Heart right ventricle (tissue), 16 donors: Measurements from ENCODE around the gene CDH23. TPM values are rescaled to one million over a fixed set of nuclear protein-coding genes. Genes with fewer than 3 reads are reported as not detected.

Experiments
- ATAC-seq, 8 donors: fragments of 200-7000 bp; cut with Tn5 transposase; one replicate each; pipeline ENCODE4 v1.9.1; 2020; ENCODE audit warnings: mild to moderate bottlenecking in 8 of 8, moderate library complexity in 8 of 8, moderate number of reproducible peaks in 1 of 8
- DNase-seq, 2 donors: peaks; one replicate each; pipeline ENCODE4 v3.0.0-alpha.2; 2020
- H3K27ac ChIP-seq, 10 donors: fragments of 200-600 bp; sonication (generic) in 2 of 10; one replicate each; pipeline versions ENCODE4 v1.5.0 to v1.8.0; 2020 to 2022; ENCODE audit warnings: mild to moderate bottlenecking in 3 of 10
- H3K27me3 ChIP-seq, 7 donors: fragments of 200-600 bp; one replicate each; pipeline ENCODE4 v1.8.0; 2021 to 2022; ENCODE audit warnings: mild to moderate bottlenecking in 2 of 7
- H3K36me3 ChIP-seq, 9 donors: fragments of 200-600 bp; sonication (generic) in 1 of 9; one replicate each; pipeline versions ENCODE4 v1.5.0 to v1.8.0; 2020 to 2022; ENCODE audit warnings: mild to moderate bottlenecking in 2 of 9
- H3K4me1 ChIP-seq, 9 donors: fragments of 200-600 bp; sonication (generic) in 1 of 9; one replicate each; pipeline versions ENCODE4 v1.5.0 to v1.8.0; 2020 to 2022; ENCODE audit warnings: mild to moderate bottlenecking in 4 of 9
- H3K4me3 ChIP-seq, 10 donors: fragments of 200-600 bp; sonication (generic) in 2 of 10; one replicate each; pipeline versions ENCODE4 v1.5.0 to v1.8.0; 2020 to 2022; ENCODE audit warnings: mild to moderate bottlenecking in 7 of 10, moderate library complexity in 2 of 10
- H3K9me3 ChIP-seq, 11 donors: fragments of 200-600 bp in 10 of 11; sonication (generic) in 2 of 11; one replicate each; pipeline versions ENCODE4 v1.5.0 to v1.8.0; 2013 to 2022; ENCODE audit warnings: mild to moderate bottlenecking in 2 of 11, control low read depth in 1 of 11, moderate library complexity in 1 of 11
- CTCF ChIP-seq, 9 donors: fragments of 200-600 bp; sonication (generic) in 2 of 9; IDR thresholded peaks; one replicate each; pipeline versions ENCODE4 v1.5.0 to v1.8.0; 2021 to 2022; ENCODE audit warnings: antibody characterized with exemption in 9 of 9, mild to moderate bottlenecking in 5 of 9, moderate library complexity in 1 of 9
- WGBS, 2 donors: extraction: QIAGEN DNeasy Blood & Tissue Kit; methylation state at CpG; one replicate each; pipeline ENCODE4 v1.1.7; 2013; ENCODE audit warnings: inconsistent platforms in 1 of 2; 5-methylcytosine and 5-hydroxymethylcytosine counted together
- intact Hi-C, 10 donors: fragments of 100-400 bp; cut with DNase I; formaldehyde crosslinking; loops; one replicate each; pipeline versions ENCODE4 v1.11.1 to v1.14.2; 2022
- polyA plus RNA-seq, 2 donors: library from polyadenylated mRNA; stranded (reverse); fragments of 200-250 nt; gene quantifications; one replicate each; pipeline ENCODE4 v1.2.3, GENCODE V29; 2013
- total RNA-seq, 10 donors: library from RNA; stranded (reverse); fragmentation: NEBNext Ultra II Directional in 3 of 10; extraction: Animal tissue kit (Norgen Biotek cat#: 25700) in 3 of 10; gene quantifications; one replicate each; pipeline versions ENCODE4 v1.2.1 to v1.2.4, GENCODE V29; 2021 to 2023
- donor health status: Arrhythmogenic right ventricular cardiomyopathy.
- donor health status: ischemic (EF 13 %, LVEDD 7.1; RV severe dilation, severe dysfunction).
- donor health status: healthy with polysubstance abuse.
- donor health status: DM: no; HTN: yes; CAD: no.
- donor health status: DM: no; HTN: no; CAD: no.
- donor health status: ischemic (EF 25% LVEDD 6.9; RV normal size, moderate dysfunction).
- donor health status: ischemic (EF 25% LVEDD 5.7; RV mildly dilated, moderate dysfunction).
- donor health status: healthy.
- donor health status: DM: yes; HTN: yes; CAD: no.
- donor health status: Ischemic cardiomyopathy.
- donor health status: ischemic (EF 35%, LVEDD 5.7; RV mildly dilated, moderate dysfunction).
- donor health status: nonischemic (EF 11% LVEDD 7.7; RV severe dilation, severe dysfunction).
- donor health status: DM: yes; HTN: yes; CAD: no.
- donor health status: PGD.
- donor health status: ischemic (EF 29% LVEDD 5.4; RV normal size, mild dysfunction).
- donor health status: nonischemic (EF 23%, LVEDD 6.1; RV moderate dilation, normal function).

Gene CDH23
- total and polyA plus RNA-seq, 12 donors: 1.1 to 7.7 (median 4.6) TPM

DNA sequence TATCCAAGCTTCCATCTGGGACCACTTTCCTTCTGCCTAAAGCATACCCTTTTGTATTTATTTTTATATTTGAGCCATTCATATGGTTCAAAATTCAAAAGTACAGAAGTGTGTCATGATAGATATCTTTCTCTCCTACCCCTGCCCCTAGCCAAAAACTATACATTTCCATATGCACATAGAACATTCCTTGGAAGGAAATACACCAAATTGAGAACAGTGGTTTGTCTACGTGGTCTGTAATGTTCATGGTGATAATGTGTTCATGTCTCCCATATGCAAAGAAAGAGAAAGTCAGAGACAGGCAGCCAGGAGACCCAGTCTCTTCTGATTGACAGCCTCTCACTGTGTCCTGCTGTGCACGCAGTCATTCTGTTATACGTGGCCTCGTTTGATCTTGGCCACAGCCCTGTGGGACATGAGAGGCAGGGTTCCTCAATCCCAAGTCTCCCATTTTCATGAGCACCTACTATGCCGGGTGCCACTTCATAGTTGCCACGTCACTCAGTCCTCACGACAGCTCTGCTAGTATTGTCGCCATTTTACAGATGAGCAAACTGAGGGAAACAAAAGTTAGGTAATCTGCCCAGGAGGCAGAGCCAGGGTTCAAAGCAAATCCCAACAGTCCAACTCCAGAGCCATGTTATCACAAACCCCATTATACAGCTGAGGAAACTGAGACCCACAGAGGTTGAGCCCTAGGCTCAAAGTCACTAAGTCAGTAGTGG lies 8.0 kb upstream of the CDH23 start:
- intact Hi-C loops: loop anchor here in 4 of 10 donors (2.0 to 10.0 kb wide), 4 partner anchors 42 to 506 kb away; no protein-coding TSS in a partner anchor
- Histone ChIP-seq H3K27me3 (peaks cover 0 to 21% (median 0%) of the 10 kb centered on the region in 7 donors), H3K4me3 (no peak overlapping the region), H3K9me3 (no peaks in the 10 kb centered on the region), H3K27ac (no peak overlapping the region), H3K4me1 (peaks cover 0 to 5% (median 0%) of the 10 kb centered on the region in 9 donors), H3K36me3 (no peaks in the 10 kb centered on the region)
- 77 to 79% methylated on average over 8 of the region's 8 CpGs for WGBS, 2 donors
- DNase-seq (no peak), ATAC-seq (no peak)
- no peak for TF ChIP-seq CTCF (IDR thresholded peaks at IDR 0.05)

GRCh38 chr10:71389768-71390460 lies 6.8 kb upstream of the CDH23 start:
- TF ChIP-seq CTCF (IDR thresholded peaks at IDR 0.05): no peak
- Histone ChIP-seq H3K27me3 (peaks cover 0 to 21% (median 0%) of the 10 kb centered on the region in 7 donors), H3K4me1 (peaks cover 0 to 5% (median 0%) of the 10 kb centered on the region in 9 donors), H3K36me3 (no peaks in the 10 kb centered on the region), H3K27ac (no peak overlapping the region), H3K9me3 (no peaks in the 10 kb centered on the region), H3K4me3 (no peak overlapping the region)
- intact Hi-C loops: loop anchor here in 7 of 10 donors (2.0 to 10.0 kb wide), 9 partner anchors 43 to 505 kb away; no protein-coding TSS in a partner anchor
- WGBS, 2 donors: 86% methylated on average over 14 of the region's 14 CpGs
- DNase-seq: no peak
- ATAC-seq: peak in 1 of 8 donors; percentile 18

DNA sequence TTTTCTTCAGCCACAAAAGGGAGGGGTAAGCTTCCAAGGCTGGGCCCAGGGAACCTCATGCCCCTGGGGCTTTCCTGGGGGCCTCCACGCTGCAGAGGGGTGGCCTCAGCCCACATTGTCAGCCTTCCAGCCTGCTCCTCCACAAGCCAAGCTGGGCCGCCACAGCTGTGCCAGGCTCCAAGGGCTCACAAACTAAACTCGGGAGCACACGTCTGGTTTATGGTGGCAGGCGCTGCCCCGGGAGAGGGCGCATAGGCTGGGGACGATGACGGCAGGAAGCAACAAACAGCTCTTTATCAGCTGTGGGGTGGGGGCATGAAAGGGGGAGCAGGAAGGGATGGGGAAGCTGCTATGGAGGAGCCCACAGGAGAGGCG lies 6.3 kb upstream of the CDH23 start:
- WGBS, 2 donors: 21 to 22% methylated on average over 10 of the region's 10 CpGs
- no peak overlapping the region for H3K27ac ChIP-seq
- no peaks in the 10 kb centered on the region for H3K36me3 ChIP-seq
- TF ChIP-seq CTCF (IDR thresholded peaks at IDR 0.05): no peak
- peaks cover 0 to 5% (median 0%) of the 10 kb centered on the region in 9 donors for H3K4me1 ChIP-seq
- DNase-seq: no peak
- intact Hi-C loops: loop anchor here in 5 of 10 donors (5.0 to 10.0 kb wide), 6 partner anchors 94 to 504 kb away; no protein-coding TSS in a partner anchor
- no peak overlapping the region for H3K4me3 ChIP-seq
- no peaks in the 10 kb centered on the region for H3K9me3 ChIP-seq
- peaks cover 0 to 21% (median 0%) of the 10 kb centered on the region in 7 donors for H3K27me3 ChIP-seq
- no peak for ATAC-seq

- no peak overlapping the region for H3K4me3 ChIP-seq
- no peaks in the 10 kb centered on the region for H3K9me3 ChIP-seq
- no peak for TF ChIP-seq CTCF (IDR thresholded peaks at IDR 0.05)
- no peak overlapping the region for H3K27ac ChIP-seq
- no peak for ATAC-seq
- DNase-seq: no peak
- intact Hi-C loops: loop anchor here in 5 of 10 donors (5.0 to 10.0 kb wide), 6 partner anchors 94 to 504 kb away; no protein-coding TSS in a partner anchor
- 70 to 78% methylated on average over 3 of the region's 3 CpGs for WGBS, 2 donors
- peaks cover 0 to 5% (median 0%) of the 10 kb centered on the region in 9 donors for H3K4me1 ChIP-seq
- peaks cover 0 to 21% (median 0%) of the 10 kb centered on the region in 7 donors for H3K27me3 ChIP-seq
- no peaks in the 10 kb centered on the region for H3K36me3 ChIP-seq
Observed at GRCh38 chr10:71390921-71391690, 5.6 kb upstream of the CDH23 start.
